COLO668 (cell line): ENCODE results near the gene ANKRD65.
"Not testable (repeated sequence)": the region's sequence is repeated elsewhere in the genome, so short reads cannot be mapped to it uniquely, and the experiment has no call there.

Source experiments
- DNase-seq: peaks from one replicate; lab custom pipeline; 2025; ENCODE audit not compliant: unreplicated experiment; lab: John Stamatoyannopoulos, UW

The ANKRD65 gene

GRCh38 chr1:1430992-1431844, 10.1 kb upstream of the ANKRD65 start:
- no peak for DNase-seq

DNA sequence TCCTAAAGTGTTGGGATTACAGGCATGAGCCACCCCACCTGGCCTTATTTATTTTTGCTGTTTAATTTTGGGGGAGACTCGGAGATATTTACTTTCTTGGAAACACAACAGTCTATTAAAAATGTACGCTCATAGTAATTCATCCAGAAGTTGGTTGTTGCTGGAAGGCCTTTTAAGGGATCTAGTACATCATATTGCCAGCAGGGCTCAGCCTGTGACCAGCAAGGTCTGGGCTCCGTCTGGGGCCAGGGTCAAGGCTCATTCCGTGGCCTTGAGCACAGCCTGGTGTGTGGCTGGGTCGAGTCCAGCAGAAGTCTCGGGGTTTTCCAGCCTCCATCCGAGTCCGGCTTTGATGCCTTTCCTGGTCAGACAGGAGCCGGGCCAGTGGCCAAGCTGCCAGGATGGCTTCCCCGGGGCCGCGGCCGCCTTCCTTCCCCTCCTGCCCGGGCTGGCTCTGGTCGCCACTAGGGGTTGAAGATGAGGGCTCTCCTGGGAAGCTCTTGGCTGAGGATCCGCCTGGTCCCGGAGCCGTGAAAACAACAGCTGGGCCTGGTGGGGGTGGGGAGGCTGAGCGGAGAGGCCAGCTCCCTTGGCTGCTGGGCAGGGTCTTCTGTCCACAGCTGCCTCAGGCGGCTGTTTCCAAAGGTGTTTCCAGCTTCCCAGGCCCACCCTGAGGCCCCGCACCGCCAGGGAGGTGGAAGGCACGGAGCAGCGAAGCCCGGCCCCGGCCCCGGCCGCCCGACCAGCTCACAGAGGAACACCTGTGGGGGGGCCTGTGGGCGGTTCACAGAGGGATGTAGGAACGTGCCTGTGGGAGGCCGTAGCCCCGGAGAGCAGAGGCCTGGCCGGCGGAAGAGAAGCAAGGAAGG, 9.3 kb upstream of the ANKRD65 start:
- DNase-seq, result peak; percentile 92

DNA sequence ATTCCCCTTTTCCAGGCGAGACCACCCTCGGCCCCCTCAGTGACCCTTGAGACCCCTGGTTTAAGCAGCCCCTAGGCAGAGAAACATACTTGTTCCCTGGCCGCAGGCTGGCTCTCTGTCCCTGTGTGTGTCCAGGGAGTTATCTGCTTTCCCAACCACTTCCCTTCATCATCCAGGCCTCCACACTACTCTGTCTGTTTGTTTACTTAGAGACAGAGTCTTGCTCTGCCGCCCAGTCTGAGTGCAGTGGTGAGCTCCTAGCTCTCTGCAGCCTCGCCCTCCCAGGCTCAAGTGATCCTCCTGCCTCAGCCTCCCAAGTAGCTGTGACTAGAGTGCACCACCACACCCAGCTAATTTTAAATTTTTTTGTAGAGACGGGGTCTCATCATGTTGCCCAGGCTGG, 8.6 kb upstream of the ANKRD65 start:
- peak; percentile 50 for DNase-seq

DNA sequence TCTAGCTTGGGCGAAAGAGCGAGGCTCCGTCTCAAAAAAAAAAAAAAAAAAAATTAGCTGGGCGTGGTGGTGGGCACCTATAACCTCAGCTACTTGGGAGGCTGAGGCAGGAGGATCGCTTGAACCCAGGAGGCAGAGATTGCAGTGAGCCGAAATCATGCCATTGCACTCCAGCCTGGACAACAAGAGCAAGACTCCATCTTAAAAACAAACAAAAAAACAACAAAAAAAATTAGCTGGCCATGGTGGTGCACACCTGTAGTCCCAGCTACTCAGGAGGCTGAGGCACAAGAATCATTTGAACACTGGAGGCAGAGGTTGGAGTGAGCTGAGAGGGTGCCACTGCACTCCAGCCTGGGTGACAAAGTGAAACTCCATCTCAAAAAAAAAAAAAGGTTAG, 7.9 kb upstream of the ANKRD65 start:
- DNase-seq, result not testable (repeated sequence)

DNA sequence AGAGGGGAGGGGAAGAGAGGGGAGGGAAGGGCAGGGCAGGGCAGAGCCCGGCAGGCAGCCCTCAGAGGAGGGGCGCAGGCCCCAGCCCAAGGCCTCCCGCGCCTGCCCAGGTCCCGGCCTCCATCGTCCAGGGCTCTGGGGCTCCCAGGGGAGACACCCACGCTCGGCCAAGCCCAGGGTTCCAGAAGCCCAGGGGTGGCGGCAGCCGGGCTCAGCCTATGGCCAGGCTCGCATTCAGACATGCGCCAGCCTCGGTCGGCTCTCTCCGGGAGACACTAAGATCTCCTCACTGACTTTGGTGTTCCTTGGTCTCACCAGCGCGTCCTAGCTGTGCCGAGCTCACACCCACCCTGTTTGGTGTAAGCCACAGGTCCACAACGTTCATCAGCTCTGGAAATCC, 7.1 kb upstream of the ANKRD65 start:
- DNase-seq, result no peak

- DNase-seq, result no peak
Measured at GRCh38 chr1:1427820-1428148, 6.7 kb upstream of the ANKRD65 start.

GRCh38 chr1:1427106-1427819, 6.2 kb upstream of the ANKRD65 start:
- peak; percentile 72 for DNase-seq

DNA sequence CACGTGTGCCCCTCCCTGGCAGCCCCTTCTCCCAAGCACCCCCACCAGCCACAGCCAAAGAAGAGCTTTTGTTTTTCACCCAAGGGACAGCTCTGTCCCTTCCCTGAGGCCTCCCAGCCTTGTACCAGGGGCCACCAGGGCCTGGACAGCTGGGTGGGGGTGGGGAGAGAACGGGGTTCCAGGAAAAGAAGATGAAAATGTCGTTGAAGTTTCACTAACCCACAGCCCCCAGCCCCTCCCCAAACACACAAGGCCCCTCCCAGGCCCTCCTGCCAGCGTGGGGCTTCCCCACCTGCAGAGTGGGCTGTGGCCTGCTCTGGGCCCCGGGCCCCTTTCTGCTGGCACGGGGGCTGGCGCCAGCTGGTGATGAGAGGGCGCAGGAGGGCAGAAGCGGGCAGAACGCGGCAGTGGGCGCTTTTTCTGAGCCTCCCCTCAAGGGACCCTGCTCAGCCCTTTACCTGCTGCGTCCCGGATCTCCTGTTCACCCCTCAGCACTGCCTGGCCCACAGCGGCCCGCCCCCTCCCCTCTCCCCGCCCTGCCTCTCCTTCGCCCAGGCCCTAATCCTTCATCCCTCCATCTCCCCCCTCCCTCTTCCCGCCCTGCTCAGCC, 5.5 kb upstream of the ANKRD65 start:
- no peak for DNase-seq

- peak; percentile 51 for DNase-seq
Measured at GRCh38 chr1:1425753-1426495, 4.8 kb upstream of the ANKRD65 start.

GRCh38 chr1:1425426-1425752, 4.3 kb upstream of the ANKRD65 start:
- DNase-seq, result no peak

DNA sequence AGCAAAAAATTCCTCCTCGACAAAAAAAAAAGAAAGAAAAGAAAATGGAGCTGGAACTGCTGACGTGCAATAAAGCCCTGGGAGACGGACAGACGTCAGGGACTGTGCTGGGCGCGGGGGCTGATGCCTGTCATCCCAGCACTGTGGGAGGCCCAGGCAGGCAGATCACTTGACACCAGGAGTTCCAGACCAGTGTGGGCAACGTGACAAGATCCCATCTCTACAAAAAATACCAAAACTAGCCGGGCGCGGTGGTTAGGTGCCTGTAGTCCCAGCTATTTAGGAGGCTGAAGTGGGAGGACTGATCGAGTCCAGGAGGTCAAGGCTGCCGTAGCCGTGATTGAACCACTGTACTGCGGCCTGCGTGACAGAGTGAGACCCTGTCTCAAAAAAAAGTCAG, 3.6 kb upstream of the ANKRD65 start:
- no peak for DNase-seq

DNA sequence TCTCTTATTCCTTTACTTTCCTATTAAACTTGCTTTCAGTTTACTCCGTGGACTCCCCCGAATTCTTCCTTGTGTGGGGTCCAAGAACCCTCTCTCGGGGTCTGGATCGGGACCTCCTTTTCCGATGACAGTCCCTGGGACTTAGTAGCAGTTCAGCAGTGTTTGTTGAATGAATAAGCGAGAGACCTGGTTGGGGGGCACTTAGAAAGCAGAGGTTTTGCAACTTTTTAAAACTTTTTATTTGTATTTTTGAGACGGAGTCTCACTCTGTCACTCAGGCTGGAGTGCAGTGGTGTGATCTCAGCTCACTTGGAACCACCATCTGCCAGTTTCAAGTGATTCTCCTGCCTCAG, 2.1 kb upstream of the ANKRD65 start:
- DNase-seq, result no peak

DNA sequence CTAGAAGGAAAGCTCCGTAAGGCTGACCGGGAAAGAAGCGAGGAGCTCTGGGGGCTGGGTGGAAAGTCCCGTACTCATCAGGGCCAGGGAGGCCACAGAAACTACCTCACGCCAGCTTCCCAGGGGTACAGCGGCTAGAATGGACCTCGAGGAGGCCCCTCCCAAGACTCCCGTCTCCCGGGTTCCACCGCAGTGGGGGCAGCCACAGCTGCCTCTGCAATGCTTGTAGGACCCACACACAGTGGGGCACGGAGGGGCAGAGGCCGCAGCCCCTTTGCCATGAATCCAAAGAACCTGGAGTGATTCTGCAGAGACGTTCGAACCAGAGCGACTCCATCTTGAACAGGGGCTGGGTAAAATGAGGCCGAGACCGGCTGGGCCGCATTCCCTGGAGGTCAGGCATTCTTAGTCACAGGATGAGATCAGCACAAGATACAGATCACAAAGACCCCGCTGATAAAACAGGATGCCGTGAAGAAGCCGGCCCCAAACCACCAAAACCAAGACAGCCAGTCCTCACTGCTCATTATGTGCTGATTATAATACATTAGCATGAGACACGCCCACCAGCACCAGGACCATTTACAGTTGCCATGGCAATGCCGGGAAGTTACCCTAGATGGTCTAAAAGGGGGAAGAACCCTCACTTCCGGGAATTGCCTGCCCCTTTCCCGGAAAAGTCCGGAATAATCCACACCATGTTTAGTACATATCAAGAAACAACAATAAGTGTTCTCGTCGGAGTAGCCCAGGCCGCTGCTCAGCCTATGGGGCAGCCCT, 1.6 kb upstream of the ANKRD65 start:
- no peak for DNase-seq

GRCh38 chr1:1421907-1422464, 910 bp upstream of the ANKRD65 start:
- DNase-seq, result peak; percentile 88

- DNase-seq, result peak; percentile 79
Measured at GRCh38 chr1:1420654-1421141, 378 bp downstream of the ANKRD65 start.

GRCh38 chr1:1419813-1420653, 1.0 kb downstream of the ANKRD65 start:
- peak; percentile 86 for DNase-seq

DNA sequence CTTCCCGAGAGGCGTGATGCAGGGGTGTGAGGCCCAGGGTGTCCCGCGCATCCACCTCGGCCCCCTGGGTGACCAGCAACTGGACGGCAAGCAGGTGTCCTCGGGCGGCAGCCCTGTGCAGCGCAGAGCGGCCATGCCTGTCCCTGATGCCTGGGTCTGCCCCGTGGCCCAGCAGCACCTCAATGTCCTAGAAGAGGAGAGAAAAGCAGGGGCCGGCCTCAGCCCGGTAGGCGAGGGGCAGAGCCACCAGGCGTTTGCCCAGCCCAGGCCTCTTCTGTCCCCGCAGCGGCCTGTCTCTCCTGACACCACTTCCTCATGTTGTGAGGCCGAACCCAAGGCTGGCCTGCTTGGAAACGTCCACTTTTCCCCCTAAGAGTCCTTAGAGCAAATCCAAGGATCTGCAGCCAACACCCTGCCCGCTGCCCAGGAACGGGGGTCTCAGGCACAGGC, 1.7 kb downstream of the ANKRD65 start:
- DNase-seq, result peak; percentile 66
